WTC11 (cell line): ENCODE results near the gene GRXCR2. TPM values are rescaled to one million over a fixed set of nuclear protein-coding genes. Genes with fewer than 3 reads are reported as not detected.

Source experiments
- ATAC-seq: fragments of 200-7000 bp; cut with Tn5 transposase; 2 replicates; pipeline ENCODE4 v1.10.0; 2021; ENCODE audit warnings: mild to moderate bottlenecking, moderate library complexity
- CTCF ChIA-PET: fragments of 300-600 bp; sonication (Branson Sonifier 250); formaldehyde crosslinking; loops from one replicate; lab custom pipeline; 2021; ENCODE audit warnings: antibody characterized with exemption; lab: Charles Lee
- POLR2A ChIA-PET: fragments of 350-600 bp; sonication (Branson Sonifier 250); formaldehyde crosslinking; loops from one replicate; lab custom pipeline; 2021; ENCODE audit warnings: antibody characterized with exemption; lab: Charles Lee
- DNase-seq: peaks from one replicate; pipeline ENCODE4 v3.0.0; 2021; ENCODE audit warnings: low spot score
- H3K27ac Mint-ChIP-seq: 2 replicates; pipeline ENCODE4 v1.8.0; 2021; ENCODE audit warnings: mixed read lengths
- H3K27me3 Mint-ChIP-seq: 2 replicates; pipeline ENCODE4 v1.8.0; 2021; ENCODE audit warnings: low read depth, mild to moderate bottlenecking, moderate library complexity, mixed read lengths
- H3K36me3 Mint-ChIP-seq: 2 replicates; pipeline ENCODE4 v1.8.0; 2021; ENCODE audit warnings: mixed read lengths
- H3K4me1 Mint-ChIP-seq: 2 replicates; pipeline ENCODE4 v1.8.0; 2022; ENCODE audit warnings: mixed read lengths
- H3K4me3 Mint-ChIP-seq: 2 replicates; pipeline ENCODE4 v1.8.0; 2021; ENCODE audit warnings: mild to moderate bottlenecking, moderate library complexity, mixed read lengths
- H3K9me3 Mint-ChIP-seq: 2 replicates; pipeline ENCODE4 v1.8.0; 2021; ENCODE audit warnings: mixed read lengths
- CREM ChIP-seq: sonication (generic); formaldehyde crosslinking; IDR thresholded peaks from 2 replicates; pipeline ENCODE4 v1.8.1; 2022; ENCODE audit warnings: mild to moderate bottlenecking, missing genetic modification reagents, moderate library complexity
- ETV6 ChIP-seq: sonication (generic); formaldehyde crosslinking; IDR thresholded peaks from 2 replicates; pipeline ENCODE4 v1.8.1; 2022; ENCODE audit warnings: mild to moderate bottlenecking, missing genetic modification reagents
- FOXP1 ChIP-seq: sonication (generic); formaldehyde crosslinking; IDR thresholded peaks from 2 replicates; pipeline ENCODE4 v1.8.0; 2022; ENCODE audit warnings: missing genetic modification reagents, mild to moderate bottlenecking, moderate library complexity, borderline replicate concordance
- MYBL2 ChIP-seq: sonication (generic); formaldehyde crosslinking; IDR thresholded peaks from 2 replicates; pipeline ENCODE4 v1.8.1; 2023; ENCODE audit warnings: mild to moderate bottlenecking, moderate library complexity, missing genetic modification reagents
- RELA ChIP-seq: sonication (generic); formaldehyde crosslinking; IDR thresholded peaks from 2 replicates; pipeline ENCODE4 v1.8.1; 2022; ENCODE audit warnings: missing genetic modification reagents, mild to moderate bottlenecking, borderline replicate concordance
- SMAD3 ChIP-seq: sonication (generic); formaldehyde crosslinking; IDR thresholded peaks from 2 replicates; pipeline ENCODE4 v1.8.0; 2022; ENCODE audit warnings: missing genetic modification reagents, mild to moderate bottlenecking, borderline replicate concordance
- SP1 ChIP-seq: sonication (generic); formaldehyde crosslinking; conservative IDR thresholded peaks from 2 replicates; pipeline ENCODE4 v1.8.1; 2022; ENCODE audit warnings: missing genetic modification reagents
- TEAD1 ChIP-seq: sonication (generic); formaldehyde crosslinking; IDR thresholded peaks from 2 replicates; pipeline ENCODE4 v1.8.0; 2022; ENCODE audit warnings: mild to moderate bottlenecking, missing genetic modification reagents
- TEAD4 ChIP-seq: sonication (generic); formaldehyde crosslinking; IDR thresholded peaks from 2 replicates; pipeline ENCODE4 v1.8.0; 2022; ENCODE audit warnings: mild to moderate bottlenecking, missing genetic modification reagents
- ZNF219 ChIP-seq: sonication (generic); formaldehyde crosslinking; IDR thresholded peaks from 2 replicates; pipeline ENCODE4 v1.8.0; 2023; ENCODE audit warnings: missing genetic modification reagents, mild to moderate bottlenecking, borderline replicate concordance
- ZNF396 ChIP-seq: fragments of 250-450 bp; sonication (Bioruptor Pico); IDR thresholded peaks from 2 replicates; pipeline ENCODE4 v1.8.0; 2021; ENCODE audit warnings: mild to moderate bottlenecking, moderate library complexity, borderline replicate concordance
- ZNF423 ChIP-seq: fragments of 250-450 bp; sonication (Bioruptor Pico); IDR thresholded peaks from 2 replicates; pipeline ENCODE4 v2.1.2; 2022; ENCODE audit warnings: mild to moderate bottlenecking, moderate library complexity
- total RNA-seq: library from RNA; stranded (reverse); gene quantifications from 3 replicates; pipeline ENCODE4 v1.2.3, GENCODE V29; 2021
- TF ChIP-seq, protein P1 (sequence below): sonication (generic); formaldehyde crosslinking; IDR thresholded peaks from 2 replicates; pipeline ENCODE4 v1.8.0; 2023; ENCODE audit warnings: missing genetic modification reagents
- TF ChIP-seq, protein P2 (sequence below): sonication (generic); formaldehyde crosslinking; IDR thresholded peaks from 2 replicates; pipeline ENCODE4 v1.8.1; 2022; ENCODE audit warnings: mild to moderate bottlenecking, moderate library complexity, missing genetic modification reagents
- TF ChIP-seq, protein P3 (sequence below): sonication (generic); formaldehyde crosslinking; IDR thresholded peaks from 2 replicates; pipeline ENCODE4 v1.8.0; 2022; ENCODE audit warnings: mild to moderate bottlenecking, missing genetic modification reagents
- TF ChIP-seq, protein P4 (sequence below): sonication (generic); formaldehyde crosslinking; IDR thresholded peaks from 2 replicates; pipeline ENCODE4 v1.8.0; 2022; ENCODE audit warnings: missing genetic modification reagents
- TF ChIP-seq, protein P5 (sequence below): fragments of 250-450 bp; sonication (Bioruptor Pico); IDR thresholded peaks from 2 replicates; pipeline ENCODE4 v1.9.0; 2021; ENCODE audit warnings: mild to moderate bottlenecking, borderline replicate concordance
- TF ChIP-seq, protein P6 (sequence below): sonication (generic); formaldehyde crosslinking; IDR thresholded peaks from 2 replicates; pipeline ENCODE4 v1.8.1; 2022; ENCODE audit warnings: missing genetic modification reagents, borderline replicate concordance

The GRXCR2 gene
- total RNA-seq, 1 experiment from 2014 or later: not detected

DNA sequence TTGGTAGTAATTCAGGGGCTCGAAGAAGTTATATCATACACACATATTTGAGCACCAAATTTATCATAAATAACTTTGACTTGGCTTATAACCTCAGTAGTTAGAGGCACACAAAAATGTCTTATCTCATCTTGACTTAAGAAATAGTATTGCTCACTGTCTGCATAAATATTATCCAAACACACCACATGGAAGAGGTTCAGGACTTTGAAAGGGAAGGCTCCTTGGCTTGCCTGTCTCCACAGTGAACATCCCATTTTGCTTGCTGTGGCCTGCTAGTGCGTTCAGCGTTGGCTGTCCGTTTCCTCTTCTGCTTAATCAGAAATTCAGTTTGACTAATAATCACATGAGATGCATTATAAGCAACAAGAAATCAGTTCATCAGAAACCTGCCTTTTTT lies 13.9 kb downstream of the GRXCR2 start:
- POLR2A ChIA-PET: no interaction called here
- H3K9me3 Mint-ChIP-seq: no peaks in the 10 kb centered on the region
- no peak for DNase-seq

DNA sequence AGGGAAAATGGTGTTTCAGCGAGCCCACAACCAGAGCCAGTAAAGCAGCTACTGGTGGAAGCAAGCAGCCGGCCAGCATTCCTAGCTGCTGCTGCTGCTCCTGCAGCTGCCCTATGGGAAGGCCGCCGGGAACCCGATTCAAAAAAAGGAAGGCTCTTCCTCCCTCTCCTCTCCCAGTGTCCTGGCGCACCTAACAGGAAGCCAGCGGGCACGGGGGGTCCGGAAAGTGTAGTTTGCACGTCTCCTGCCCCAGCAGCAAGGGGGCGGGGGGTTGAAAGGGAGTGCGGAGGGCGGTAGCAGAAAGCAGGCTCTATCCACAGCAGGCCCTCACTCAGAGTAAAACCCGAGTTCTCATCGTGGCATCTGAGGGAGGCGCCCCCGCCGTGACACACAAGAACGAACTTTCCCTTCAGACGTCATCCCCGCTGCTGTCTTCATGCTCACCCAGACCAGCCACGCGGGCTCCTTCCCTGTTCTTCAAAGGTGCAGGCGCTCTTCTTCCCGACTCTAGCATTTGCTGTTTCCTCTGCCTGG lies 16.5 kb downstream of the GRXCR2 start:
- Mint-ChIP-seq H3K9me3 (no peaks in the 10 kb centered on the region), H3K36me3 (no peaks in the 10 kb centered on the region), H3K4me3 (peak overlapping the region; percentile 73), H3K27ac (peak overlapping the region; percentile 89), H3K4me1 (peaks cover 24% of the 10 kb centered on the region), H3K27me3 (no peaks in the 10 kb centered on the region)
- POLR2A ChIA-PET: no interaction called here
- DNase-seq (peak; percentile 73), ATAC-seq (peak; percentile 90)
- peak; percentile 75; the same call in 1 of the 2 replicates for TF ChIP-seq MYBL2 (CRISPR knock-in tag)
- TF ChIP-seq ZNF219: no peak
- peak; percentile 87; the same call in 1 of the 2 replicates for TF ChIP-seq TEAD1 (CRISPR knock-in tag)
- TF ChIP-seq, protein P1, sequence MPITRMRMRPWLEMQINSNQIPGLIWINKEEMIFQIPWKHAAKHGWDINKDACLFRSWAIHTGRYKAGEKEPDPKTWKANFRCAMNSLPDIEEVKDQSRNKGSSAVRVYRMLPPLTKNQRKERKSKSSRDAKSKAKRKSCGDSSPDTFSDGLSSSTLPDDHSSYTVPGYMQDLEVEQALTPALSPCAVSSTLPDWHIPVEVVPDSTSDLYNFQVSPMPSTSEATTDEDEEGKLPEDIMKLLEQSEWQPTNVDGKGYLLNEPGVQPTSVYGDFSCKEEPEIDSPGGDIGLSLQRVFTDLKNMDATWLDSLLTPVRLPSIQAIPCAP (CRISPR knock-in tag): no peak
- TF ChIP-seq FOXP1: peak; percentile 43; the same call in 1 of the 2 replicates
- no peak for TF ChIP-seq CREM (CRISPR knock-in tag)
- TF ChIP-seq, protein P2, sequence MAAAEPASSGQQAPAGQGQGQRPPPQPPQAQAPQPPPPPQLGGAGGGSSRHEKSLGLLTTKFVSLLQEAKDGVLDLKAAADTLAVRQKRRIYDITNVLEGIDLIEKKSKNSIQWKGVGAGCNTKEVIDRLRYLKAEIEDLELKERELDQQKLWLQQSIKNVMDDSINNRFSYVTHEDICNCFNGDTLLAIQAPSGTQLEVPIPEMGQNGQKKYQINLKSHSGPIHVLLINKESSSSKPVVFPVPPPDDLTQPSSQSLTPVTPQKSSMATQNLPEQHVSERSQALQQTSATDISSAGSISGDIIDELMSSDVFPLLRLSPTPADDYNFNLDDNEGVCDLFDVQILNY (CRISPR knock-in tag): peak; percentile 24; the same call in 1 of the 2 replicates
- TF ChIP-seq, protein P3, sequence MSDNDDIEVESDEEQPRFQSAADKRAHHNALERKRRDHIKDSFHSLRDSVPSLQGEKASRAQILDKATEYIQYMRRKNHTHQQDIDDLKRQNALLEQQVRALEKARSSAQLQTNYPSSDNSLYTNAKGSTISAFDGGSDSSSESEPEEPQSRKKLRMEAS: peak; percentile 65
- peak; percentile 31; the same call in 1 of the 2 replicates for TF ChIP-seq ZNF423 (CRISPR knock-in tag)
- peak; percentile 52; the same call in 1 of the 2 replicates for TF ChIP-seq SP1 (CRISPR knock-in tag)
- TF ChIP-seq SMAD3: no peak
- TF ChIP-seq, protein P4, sequence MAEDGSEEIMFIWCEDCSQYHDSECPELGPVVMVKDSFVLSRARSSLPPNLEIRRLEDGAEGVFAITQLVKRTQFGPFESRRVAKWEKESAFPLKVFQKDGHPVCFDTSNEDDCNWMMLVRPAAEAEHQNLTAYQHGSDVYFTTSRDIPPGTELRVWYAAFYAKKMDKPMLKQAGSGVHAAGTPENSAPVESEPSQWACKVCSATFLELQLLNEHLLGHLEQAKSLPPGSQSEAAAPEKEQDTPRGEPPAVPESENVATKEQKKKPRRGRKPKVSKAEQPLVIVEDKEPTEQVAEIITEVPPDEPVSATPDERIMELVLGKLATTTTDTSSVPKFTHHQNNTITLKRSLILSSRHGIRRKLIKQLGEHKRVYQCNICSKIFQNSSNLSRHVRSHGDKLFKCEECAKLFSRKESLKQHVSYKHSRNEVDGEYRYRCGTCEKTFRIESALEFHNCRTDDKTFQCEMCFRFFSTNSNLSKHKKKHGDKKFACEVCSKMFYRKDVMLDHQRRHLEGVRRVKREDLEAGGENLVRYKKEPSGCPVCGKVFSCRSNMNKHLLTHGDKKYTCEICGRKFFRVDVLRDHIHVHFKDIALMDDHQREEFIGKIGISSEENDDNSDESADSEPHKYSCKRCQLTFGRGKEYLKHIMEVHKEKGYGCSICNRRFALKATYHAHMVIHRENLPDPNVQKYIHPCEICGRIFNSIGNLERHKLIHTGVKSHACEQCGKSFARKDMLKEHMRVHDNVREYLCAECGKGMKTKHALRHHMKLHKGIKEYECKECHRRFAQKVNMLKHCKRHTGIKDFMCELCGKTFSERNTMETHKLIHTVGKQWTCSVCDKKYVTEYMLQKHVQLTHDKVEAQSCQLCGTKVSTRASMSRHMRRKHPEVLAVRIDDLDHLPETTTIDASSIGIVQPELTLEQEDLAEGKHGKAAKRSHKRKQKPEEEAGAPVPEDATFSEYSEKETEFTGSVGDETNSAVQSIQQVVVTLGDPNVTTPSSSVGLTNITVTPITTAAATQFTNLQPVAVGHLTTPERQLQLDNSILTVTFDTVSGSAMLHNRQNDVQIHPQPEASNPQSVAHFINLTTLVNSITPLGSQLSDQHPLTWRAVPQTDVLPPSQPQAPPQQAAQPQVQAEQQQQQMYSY (CRISPR knock-in tag): no peak
- TF ChIP-seq ETV6: peak; percentile 78; the same call in 1 of the 2 replicates
- TF ChIP-seq, protein P5, sequence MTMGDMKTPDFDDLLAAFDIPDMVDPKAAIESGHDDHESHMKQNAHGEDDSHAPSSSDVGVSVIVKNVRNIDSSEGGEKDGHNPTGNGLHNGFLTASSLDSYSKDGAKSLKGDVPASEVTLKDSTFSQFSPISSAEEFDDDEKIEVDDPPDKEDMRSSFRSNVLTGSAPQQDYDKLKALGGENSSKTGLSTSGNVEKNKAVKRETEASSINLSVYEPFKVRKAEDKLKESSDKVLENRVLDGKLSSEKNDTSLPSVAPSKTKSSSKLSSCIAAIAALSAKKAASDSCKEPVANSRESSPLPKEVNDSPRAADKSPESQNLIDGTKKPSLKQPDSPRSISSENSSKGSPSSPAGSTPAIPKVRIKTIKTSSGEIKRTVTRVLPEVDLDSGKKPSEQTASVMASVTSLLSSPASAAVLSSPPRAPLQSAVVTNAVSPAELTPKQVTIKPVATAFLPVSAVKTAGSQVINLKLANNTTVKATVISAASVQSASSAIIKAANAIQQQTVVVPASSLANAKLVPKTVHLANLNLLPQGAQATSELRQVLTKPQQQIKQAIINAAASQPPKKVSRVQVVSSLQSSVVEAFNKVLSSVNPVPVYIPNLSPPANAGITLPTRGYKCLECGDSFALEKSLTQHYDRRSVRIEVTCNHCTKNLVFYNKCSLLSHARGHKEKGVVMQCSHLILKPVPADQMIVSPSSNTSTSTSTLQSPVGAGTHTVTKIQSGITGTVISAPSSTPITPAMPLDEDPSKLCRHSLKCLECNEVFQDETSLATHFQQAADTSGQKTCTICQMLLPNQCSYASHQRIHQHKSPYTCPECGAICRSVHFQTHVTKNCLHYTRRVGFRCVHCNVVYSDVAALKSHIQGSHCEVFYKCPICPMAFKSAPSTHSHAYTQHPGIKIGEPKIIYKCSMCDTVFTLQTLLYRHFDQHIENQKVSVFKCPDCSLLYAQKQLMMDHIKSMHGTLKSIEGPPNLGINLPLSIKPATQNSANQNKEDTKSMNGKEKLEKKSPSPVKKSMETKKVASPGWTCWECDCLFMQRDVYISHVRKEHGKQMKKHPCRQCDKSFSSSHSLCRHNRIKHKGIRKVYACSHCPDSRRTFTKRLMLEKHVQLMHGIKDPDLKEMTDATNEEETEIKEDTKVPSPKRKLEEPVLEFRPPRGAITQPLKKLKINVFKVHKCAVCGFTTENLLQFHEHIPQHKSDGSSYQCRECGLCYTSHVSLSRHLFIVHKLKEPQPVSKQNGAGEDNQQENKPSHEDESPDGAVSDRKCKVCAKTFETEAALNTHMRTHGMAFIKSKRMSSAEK: peak; percentile 46; the same call in 1 of the 2 replicates
- CTCF ChIA-PET: interaction anchor here (0.5 to 2.0 kb wide), 8 partner anchors 31 to 184 kb away, joined by 3 to 11 read pairs (median 4); no protein-coding TSS in a partner anchor

More for the DNA sequence above, 13.9 kb downstream of the GRXCR2 start:
- CTCF ChIA-PET: interaction anchor here (0.6 kb wide), 1 partner anchor 46 kb away, joined by 3 read pairs; no protein-coding TSS in a partner anchor
- TF ChIP-seq TEAD4 (CRISPR knock-in tag) (no peak), ZNF396 (CRISPR knock-in tag) (no peak), RELA (CRISPR knock-in tag) (no peak)
- TF ChIP-seq, protein P6, sequence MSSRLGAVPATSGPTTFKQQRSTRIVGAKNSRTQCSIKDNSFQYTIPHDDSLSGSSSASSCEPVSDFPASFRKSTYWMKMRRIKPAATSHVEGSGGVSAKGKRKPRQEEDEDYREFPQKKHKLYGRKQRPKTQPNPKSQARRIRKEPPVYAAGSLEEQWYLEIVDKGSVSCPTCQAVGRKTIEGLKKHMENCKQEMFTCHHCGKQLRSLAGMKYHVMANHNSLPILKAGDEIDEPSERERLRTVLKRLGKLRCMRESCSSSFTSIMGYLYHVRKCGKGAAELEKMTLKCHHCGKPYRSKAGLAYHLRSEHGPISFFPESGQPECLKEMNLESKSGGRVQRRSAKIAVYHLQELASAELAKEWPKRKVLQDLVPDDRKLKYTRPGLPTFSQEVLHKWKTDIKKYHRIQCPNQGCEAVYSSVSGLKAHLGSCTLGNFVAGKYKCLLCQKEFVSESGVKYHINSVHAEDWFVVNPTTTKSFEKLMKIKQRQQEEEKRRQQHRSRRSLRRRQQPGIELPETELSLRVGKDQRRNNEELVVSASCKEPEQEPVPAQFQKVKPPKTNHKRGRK (CRISPR knock-in tag): no peak
- Mint-ChIP-seq H3K27ac (no peak overlapping the region), H3K4me1 (peaks cover 24% of the 10 kb centered on the region), H3K36me3 (no peaks in the 10 kb centered on the region), H3K4me3 (no peak overlapping the region), H3K27me3 (no peaks in the 10 kb centered on the region)
- no peak for ATAC-seq
